MCF 10A (cell line): Measurements from ENCODE around the gene PHACTR2. TPM values are rescaled to one million over a fixed set of nuclear protein-coding genes. Genes with fewer than 3 reads are reported as not detected.

Source experiments
- BruUV-seq: library from RNA; stranded (reverse); fragments of 400-500 nt; replicated peaks from 2 replicates; lab custom pipeline; 2021; lab: Mats Ljungman, UMichigan
- CTCF ChIA-PET: fragments of 300-600 bp; sonication (Branson Sonifier 250); formaldehyde crosslinking; extraction: SDS; loops from one replicate; lab custom pipeline; 2021; ENCODE audit warnings: antibody characterized with exemption, inconsistent platforms; lab: Yijun Ruan, JAX
- POLR2A ChIA-PET: fragments of 300-600, 350-650 bp; sonication (Branson Sonifier 250); formaldehyde crosslinking; extraction: SDS; loops from one replicate; lab custom pipeline; 2020; ENCODE audit warnings: antibody characterized with exemption, inconsistent platforms; lab: Yijun Ruan, JAX
- DNase-seq: peaks from one replicate; pipeline ENCODE4 v3.0.0-alpha.2; 2018; ENCODE audit not compliant: unreplicated experiment
- H3K27ac Mint-ChIP-seq: one replicate; pipeline ENCODE4 v1.8.0; 2022; ENCODE audit warnings: mild to moderate bottlenecking, low read depth, mixed read lengths; ENCODE audit not compliant: unreplicated experiment
- H3K27me3 Mint-ChIP-seq: one replicate; pipeline ENCODE4 v1.8.0; 2022; ENCODE audit warnings: mixed read lengths; ENCODE audit not compliant: insufficient read depth, unreplicated experiment
- H3K36me3 Mint-ChIP-seq: one replicate; pipeline ENCODE4 v1.8.0; 2022; ENCODE audit warnings: mild to moderate bottlenecking, moderate library complexity, mixed read lengths; ENCODE audit not compliant: insufficient read depth, unreplicated experiment
- H3K4me1 Mint-ChIP-seq: one replicate; pipeline ENCODE4 v1.8.0; 2022; ENCODE audit warnings: mixed read lengths; ENCODE audit not compliant: insufficient read depth, unreplicated experiment
- H3K4me3 Mint-ChIP-seq: one replicate; pipeline ENCODE4 v1.8.0; 2022; ENCODE audit warnings: mild to moderate bottlenecking, moderate library complexity, mixed read lengths; ENCODE audit not compliant: unreplicated experiment
- H3K9me3 Mint-ChIP-seq: one replicate; pipeline ENCODE4 v1.8.0; 2022; ENCODE audit warnings: mixed read lengths; ENCODE audit not compliant: unreplicated experiment
- intact Hi-C: fragments of 100-400 bp; cut with micrococcal nuclease; formaldehyde crosslinking; loops from 2 replicates; pipeline ENCODE4 v1.14.1; 2022
- total RNA-seq: library from RNA; stranded (reverse); gene quantifications from 2 replicates; pipeline ENCODE4 v1.2.3, GENCODE V29; 2022
- TF ChIP-seq, protein P1 (sequence below): fragments of 200-600 bp; IDR thresholded peaks from one replicate; pipeline ENCODE4 v1.8.0; 2022; ENCODE audit warnings: antibody characterized with exemption, mild to moderate bottlenecking; ENCODE audit not compliant: unreplicated experiment

The PHACTR2 gene
- total RNA-seq, 1 experiment from 2014 or later: 34.4 TPM

DNA sequence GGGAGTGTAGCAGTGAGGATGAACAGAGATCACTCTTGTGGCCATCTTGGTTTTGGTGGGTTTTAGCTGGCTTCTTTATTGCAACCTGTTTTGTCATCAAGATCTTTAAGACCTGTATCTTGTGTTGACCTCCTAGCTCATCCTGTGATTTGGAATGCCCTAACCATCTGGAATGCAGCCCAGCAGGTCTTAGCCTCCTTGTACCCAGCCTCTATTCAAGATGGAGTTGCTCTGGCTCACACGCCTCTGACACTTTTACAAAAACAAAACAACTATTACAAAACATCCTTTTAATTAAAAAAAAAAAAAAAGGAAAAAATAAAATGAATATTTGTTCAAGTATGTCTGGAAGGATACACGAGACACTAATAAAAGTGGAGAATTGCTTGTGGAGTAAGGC is 62.4 kb downstream of the PHACTR2 start:
- Mint-ChIP-seq H3K4me3 (no peak overlapping the region), H3K36me3 (peaks cover 5% of the 10 kb centered on the region), H3K4me1 (no peaks in the 10 kb centered on the region), H3K27ac (no peak overlapping the region), H3K27me3 (no peaks in the 10 kb centered on the region), H3K9me3 (no peaks in the 10 kb centered on the region)
- CTCF ChIA-PET: no interaction called here
- POLR2A ChIA-PET: interaction anchor here (0.6 kb wide), 1 partner anchor 182 kb away, joined by 3 read pairs; no protein-coding TSS in a partner anchor
- intact Hi-C loops: no loop called here
- TF ChIP-seq, protein P1, sequence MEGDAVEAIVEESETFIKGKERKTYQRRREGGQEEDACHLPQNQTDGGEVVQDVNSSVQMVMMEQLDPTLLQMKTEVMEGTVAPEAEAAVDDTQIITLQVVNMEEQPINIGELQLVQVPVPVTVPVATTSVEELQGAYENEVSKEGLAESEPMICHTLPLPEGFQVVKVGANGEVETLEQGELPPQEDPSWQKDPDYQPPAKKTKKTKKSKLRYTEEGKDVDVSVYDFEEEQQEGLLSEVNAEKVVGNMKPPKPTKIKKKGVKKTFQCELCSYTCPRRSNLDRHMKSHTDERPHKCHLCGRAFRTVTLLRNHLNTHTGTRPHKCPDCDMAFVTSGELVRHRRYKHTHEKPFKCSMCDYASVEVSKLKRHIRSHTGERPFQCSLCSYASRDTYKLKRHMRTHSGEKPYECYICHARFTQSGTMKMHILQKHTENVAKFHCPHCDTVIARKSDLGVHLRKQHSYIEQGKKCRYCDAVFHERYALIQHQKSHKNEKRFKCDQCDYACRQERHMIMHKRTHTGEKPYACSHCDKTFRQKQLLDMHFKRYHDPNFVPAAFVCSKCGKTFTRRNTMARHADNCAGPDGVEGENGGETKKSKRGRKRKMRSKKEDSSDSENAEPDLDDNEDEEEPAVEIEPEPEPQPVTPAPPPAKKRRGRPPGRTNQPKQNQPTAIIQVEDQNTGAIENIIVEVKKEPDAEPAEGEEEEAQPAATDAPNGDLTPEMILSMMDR: no peak
- no peak for DNase-seq
- no TSS peak for BruUV-seq

DNA sequence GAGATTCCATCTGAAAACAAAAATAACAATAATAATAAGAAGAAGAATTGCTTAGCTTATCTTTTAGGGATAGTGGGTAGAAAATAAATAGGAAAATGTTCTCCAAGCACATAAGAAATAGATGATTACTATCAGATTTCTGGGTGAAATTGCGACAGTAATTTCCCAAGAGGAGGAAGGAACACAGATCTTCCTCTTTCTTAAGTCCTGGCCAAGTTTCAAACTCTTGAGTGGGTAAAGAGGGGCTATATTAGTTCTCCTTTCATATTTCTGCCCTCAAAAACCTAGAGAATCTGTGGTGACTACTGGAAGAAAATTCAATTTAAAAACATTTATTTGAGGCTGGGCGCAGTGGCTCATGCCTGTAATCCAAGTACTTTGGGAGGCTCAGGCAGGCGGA is 63.7 kb downstream of the PHACTR2 start:
- CTCF ChIA-PET: no interaction called here
- BruUV-seq: no TSS peak
- intact Hi-C loops: no loop called here
- POLR2A ChIA-PET: no interaction called here
- Mint-ChIP-seq H3K27ac (no peak overlapping the region), H3K36me3 (peaks cover 12% of the 10 kb centered on the region), H3K4me3 (no peak overlapping the region), H3K9me3 (no peaks in the 10 kb centered on the region), H3K4me1 (no peaks in the 10 kb centered on the region), H3K27me3 (no peaks in the 10 kb centered on the region)
- no peak for DNase-seq
- TF ChIP-seq, protein P1: no peak

DNA sequence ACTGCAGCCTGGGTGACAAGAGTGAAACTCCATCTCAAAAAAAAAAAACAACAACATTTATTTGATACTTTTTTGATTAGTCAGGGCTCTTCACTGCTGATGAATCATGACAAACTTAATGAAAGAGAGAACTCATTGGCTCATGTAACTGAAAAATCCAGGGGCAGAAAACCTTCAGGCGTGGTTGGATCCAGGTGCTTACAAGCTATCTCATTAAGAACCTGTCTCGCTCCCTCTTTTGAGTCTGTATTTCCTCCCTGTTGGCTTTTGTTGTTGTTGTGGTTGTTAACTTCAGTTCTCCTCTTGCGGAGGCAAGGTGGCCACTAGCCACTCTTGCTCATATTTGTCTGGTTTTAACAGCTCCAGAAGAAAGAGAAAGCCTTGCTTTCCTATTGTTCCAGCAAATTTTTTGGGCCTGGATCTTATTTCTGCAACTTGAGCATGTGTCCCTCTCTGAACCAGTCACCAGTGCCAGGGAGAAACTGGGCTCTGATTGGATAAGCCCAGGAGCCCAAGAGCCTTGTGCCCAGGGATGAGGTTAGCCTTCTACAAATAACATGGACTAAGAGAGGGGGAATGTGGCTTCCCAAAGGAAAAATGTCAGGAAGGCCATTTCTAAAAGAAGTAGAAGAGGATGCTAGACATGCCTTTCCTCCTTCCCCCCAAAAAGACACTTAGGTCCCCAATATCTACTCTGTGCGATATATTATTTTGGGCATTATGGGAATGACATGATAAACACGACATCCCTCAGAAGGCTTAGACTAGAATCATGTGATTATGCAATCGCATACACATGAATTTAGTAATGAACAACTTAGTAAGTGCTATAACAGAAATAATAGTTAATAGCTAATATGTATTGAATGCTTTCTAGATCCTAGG is 64.5 kb downstream of the PHACTR2 start:
- Mint-ChIP-seq H3K36me3 (peaks cover 15% of the 10 kb centered on the region), H3K27me3 (no peaks in the 10 kb centered on the region), H3K4me1 (no peaks in the 10 kb centered on the region), H3K9me3 (no peaks in the 10 kb centered on the region), H3K27ac (no peak overlapping the region), H3K4me3 (no peak overlapping the region)
- ChIA-PET POLR2A (no interaction called here), CTCF (no interaction called here)
- BruUV-seq: no TSS peak
- no peak for DNase-seq
- TF ChIP-seq, protein P1: no peak
- intact Hi-C loops: no loop called here

DNA sequence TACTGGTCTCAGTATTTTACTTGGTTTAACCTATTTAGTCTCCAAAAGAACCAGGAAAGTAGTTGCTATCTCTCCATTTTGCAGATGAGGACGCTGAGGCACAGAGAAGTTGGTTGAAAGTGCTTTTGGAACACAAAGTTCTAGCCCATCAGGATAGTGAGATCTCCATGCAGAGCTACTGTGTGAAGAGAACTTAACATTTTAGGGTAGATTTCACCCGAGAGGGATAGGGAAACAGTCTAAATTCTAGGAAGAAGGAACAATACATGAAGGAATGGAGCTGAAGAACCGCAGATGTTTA is 65.1 kb downstream of the PHACTR2 start:
- DNase-seq: no peak
- intact Hi-C loops: no loop called here
- H3K27ac Mint-ChIP-seq: no peak overlapping the region
- ChIA-PET CTCF (no interaction called here), POLR2A (no interaction called here)
- BruUV-seq: no TSS peak
- H3K27me3 Mint-ChIP-seq: no peaks in the 10 kb centered on the region
- H3K4me1 Mint-ChIP-seq: no peaks in the 10 kb centered on the region
- TF ChIP-seq, protein P1: no peak
- peaks cover 15% of the 10 kb centered on the region for H3K36me3 Mint-ChIP-seq
- no peak overlapping the region for H3K4me3 Mint-ChIP-seq
- no peaks in the 10 kb centered on the region for H3K9me3 Mint-ChIP-seq
